K562 (cell line): Measurements from ENCODE around the gene FBXW7. TPM values are rescaled to one million over a fixed set of nuclear protein-coding genes. Genes with fewer than 3 reads are reported as not detected.

Source experiments
- HMG20B ChIP-seq: fragments of 250-450 bp; sonication (Bioruptor Pico); IDR thresholded peaks from 2 replicates; pipeline ENCODE4 v1.5.0; 2021; ENCODE audit warnings: mild to moderate bottlenecking
- MAFF ChIP-seq: IDR thresholded peaks from 2 replicates; pipeline ENCODE4 v1.6.1; 2012; ENCODE audit warnings: low read length, improper control_type of control experiment
- POLR3G ChIP-seq: IDR thresholded peaks from 2 replicates; pipeline ENCODE4 v1.6.1; 2011; ENCODE audit not compliant: insufficient read length, insufficient replicate concordance; ENCODE audit errors: extremely low read depth
- polyA plus RNA-seq, 8 experiments: library from polyadenylated mRNA; depleted of rRNA in 4 of 8; stranded (reverse) in 5 of 8; unstranded in 3 of 8; fragments of >200 nt; fragmentation: Nextera tagmentation in 2 of 8; fragmentation: Illumina TruSeq in 1 of 8; extraction: Ambion mirVana in 2 of 8; extraction: Trizol in 1 of 8; gene quantifications; 2 replicates each; pipeline versions ENCODE4 v1.2.1 to v1.2.3, GENCODE V29; 2011 to 2014; ENCODE audit warnings: inconsistent platforms in 1 of 8, missing spikeins in 1 of 8
- total RNA-seq, 7 experiments: library from RNA; depleted of rRNA in 6 of 7; stranded (reverse); fragments of >200 nt in 6 of 7; fragmentation: Illumina TruSeq in 2 of 7; extraction: Trizol in 2 of 7; gene quantifications; 2 replicates each; pipeline versions ENCODE4 v1.2.1 to v1.2.3, GENCODE V29; 2011 to 2021; ENCODE audit warnings: low replicate concordance in 1 of 7
- TF ChIP-seq, protein P1 (sequence below), 2 experiments: fragments of 450-650 bp; formaldehyde crosslinking in 1 of 2; IDR thresholded peaks; 2 replicates each; pipeline versions ENCODE4 v1.4.0 to v1.6.1; 2014 to 2020; ENCODE audit warnings: mild to moderate bottlenecking in 2 of 2, borderline replicate concordance in 1 of 2, low read depth in 1 of 2
- TF ChIP-seq, protein P2 (sequence below): sonication (generic); formaldehyde crosslinking; IDR thresholded peaks from 2 replicates; pipeline ENCODE4 v1.8.1; 2023; ENCODE audit warnings: mild to moderate bottlenecking, missing genetic modification reagents

Gene FBXW7
- total and polyA plus RNA-seq, 9 of the 15 experiments (the other 6 are each of a cell fraction or from before 2014, with no cell fraction given): 6.8 to 44.2 (median 16.4) TPM

DNA sequence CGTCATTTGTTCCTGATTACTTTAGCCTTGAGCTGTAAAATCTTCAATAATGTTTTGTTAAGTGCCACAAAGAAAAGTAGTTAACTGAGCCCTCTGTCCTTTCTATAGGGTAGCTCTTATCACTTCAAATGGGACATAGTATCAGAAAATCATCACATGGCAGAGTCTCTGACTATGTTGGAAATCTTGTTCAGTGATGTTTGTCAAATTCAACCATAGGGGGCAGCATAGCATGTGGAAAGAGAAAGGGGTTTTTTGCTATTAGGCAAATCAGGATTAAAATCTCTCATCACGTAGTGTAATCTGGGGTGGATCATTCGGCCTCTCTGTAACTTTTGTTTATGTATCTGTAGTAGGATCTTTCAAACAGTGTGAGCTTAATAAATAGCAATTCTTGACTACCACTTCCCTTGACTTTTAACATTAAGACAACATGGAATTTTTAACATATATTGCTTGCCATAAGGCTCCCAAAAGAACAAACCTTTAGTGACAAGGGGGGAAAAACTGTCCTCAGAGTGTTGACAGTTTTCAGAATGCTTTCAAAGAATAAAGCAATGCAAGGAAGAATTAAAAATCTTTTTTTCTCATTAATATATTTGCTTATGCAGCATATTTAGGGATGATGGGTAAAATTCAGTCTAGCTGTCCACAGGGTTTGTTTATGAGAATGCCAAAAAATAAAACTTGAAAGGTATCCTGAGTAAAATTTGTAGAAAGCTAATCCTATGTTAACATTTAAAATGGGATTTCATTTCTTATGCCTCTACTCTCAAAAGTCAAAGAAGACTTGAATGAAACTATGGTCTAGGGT is 127.2 kb downstream of the FBXW7 start (continued):
- no peak for TF ChIP-seq HMG20B
- TF ChIP-seq, protein P1, sequence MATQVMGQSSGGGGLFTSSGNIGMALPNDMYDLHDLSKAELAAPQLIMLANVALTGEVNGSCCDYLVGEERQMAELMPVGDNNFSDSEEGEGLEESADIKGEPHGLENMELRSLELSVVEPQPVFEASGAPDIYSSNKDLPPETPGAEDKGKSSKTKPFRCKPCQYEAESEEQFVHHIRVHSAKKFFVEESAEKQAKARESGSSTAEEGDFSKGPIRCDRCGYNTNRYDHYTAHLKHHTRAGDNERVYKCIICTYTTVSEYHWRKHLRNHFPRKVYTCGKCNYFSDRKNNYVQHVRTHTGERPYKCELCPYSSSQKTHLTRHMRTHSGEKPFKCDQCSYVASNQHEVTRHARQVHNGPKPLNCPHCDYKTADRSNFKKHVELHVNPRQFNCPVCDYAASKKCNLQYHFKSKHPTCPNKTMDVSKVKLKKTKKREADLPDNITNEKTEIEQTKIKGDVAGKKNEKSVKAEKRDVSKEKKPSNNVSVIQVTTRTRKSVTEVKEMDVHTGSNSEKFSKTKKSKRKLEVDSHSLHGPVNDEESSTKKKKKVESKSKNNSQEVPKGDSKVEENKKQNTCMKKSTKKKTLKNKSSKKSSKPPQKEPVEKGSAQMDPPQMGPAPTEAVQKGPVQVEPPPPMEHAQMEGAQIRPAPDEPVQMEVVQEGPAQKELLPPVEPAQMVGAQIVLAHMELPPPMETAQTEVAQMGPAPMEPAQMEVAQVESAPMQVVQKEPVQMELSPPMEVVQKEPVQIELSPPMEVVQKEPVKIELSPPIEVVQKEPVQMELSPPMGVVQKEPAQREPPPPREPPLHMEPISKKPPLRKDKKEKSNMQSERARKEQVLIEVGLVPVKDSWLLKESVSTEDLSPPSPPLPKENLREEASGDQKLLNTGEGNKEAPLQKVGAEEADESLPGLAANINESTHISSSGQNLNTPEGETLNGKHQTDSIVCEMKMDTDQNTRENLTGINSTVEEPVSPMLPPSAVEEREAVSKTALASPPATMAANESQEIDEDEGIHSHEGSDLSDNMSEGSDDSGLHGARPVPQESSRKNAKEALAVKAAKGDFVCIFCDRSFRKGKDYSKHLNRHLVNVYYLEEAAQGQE (IDR thresholded peaks at IDR 0.05; ENCODE audit: borderline replicate concordance): peak; percentile 27; the same call in 1 of the 2 replicates
- TF ChIP-seq, protein P1 (CRISPR knock-in tag; IDR thresholded peaks at IDR 0.05; ENCODE audit: low read depth): no peak
- TF ChIP-seq POLR3G: no peak
- peak; percentile 85 for TF ChIP-seq MAFF
- TF ChIP-seq, protein P2, sequence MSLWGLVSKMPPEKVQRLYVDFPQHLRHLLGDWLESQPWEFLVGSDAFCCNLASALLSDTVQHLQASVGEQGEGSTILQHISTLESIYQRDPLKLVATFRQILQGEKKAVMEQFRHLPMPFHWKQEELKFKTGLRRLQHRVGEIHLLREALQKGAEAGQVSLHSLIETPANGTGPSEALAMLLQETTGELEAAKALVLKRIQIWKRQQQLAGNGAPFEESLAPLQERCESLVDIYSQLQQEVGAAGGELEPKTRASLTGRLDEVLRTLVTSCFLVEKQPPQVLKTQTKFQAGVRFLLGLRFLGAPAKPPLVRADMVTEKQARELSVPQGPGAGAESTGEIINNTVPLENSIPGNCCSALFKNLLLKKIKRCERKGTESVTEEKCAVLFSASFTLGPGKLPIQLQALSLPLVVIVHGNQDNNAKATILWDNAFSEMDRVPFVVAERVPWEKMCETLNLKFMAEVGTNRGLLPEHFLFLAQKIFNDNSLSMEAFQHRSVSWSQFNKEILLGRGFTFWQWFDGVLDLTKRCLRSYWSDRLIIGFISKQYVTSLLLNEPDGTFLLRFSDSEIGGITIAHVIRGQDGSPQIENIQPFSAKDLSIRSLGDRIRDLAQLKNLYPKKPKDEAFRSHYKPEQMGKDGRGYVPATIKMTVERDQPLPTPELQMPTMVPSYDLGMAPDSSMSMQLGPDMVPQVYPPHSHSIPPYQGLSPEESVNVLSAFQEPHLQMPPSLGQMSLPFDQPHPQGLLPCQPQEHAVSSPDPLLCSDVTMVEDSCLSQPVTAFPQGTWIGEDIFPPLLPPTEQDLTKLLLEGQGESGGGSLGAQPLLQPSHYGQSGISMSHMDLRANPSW (CRISPR knock-in tag): no peak
